K562 (cell line): ENCODE results near the gene OPCML. TPM values are rescaled to one million over a fixed set of nuclear protein-coding genes. Genes with fewer than 3 reads are reported as not detected.

Experiments used
- ATAC-seq: fragments of 200-7000 bp; cut with Tn5 transposase; 3 replicates; pipeline ENCODE4 v1.9.1; 2020; ENCODE audit warnings: moderate library complexity
- BruUV-seq: library from RNA; stranded (reverse); fragments of 400-500 nt; replicated peaks from 2 replicates; lab custom pipeline; 2021; lab: Mats Ljungman, UMichigan
- CTCF ChIA-PET: fragments of 300-600 bp; formaldehyde crosslinking; extraction: SDS; loops from one replicate; lab custom pipeline; 2021; ENCODE audit warnings: low intra/inter-chr PET ratio; lab: Yijun Ruan, JAX
- POLR2A ChIA-PET: fragments of 300-600, 350-650 bp; sonication (Branson Sonifier 250); formaldehyde crosslinking; extraction: SDS; loops from one replicate; lab custom pipeline; 2021; ENCODE audit warnings: antibody characterized with exemption, inconsistent platforms; lab: Yijun Ruan, JAX
- DNase-seq, 4 experiments: peaks; one replicate each; pipeline versions ENCODE4 v3.0.0 to v3.0.0-alpha.2; 2011 to 2018; ENCODE audit warnings: low spot score in 3 of 4, mixed read lengths in 3 of 4; ENCODE audit errors: extremely low read depth in 1 of 4
- FAIRE-seq: peaks from 2 replicates; lab custom pipeline; 2011; peaks lifted over from hg19 to GRCh38; lab: Jason Lieb, UNC
- H2AFZ ChIP-seq: 2 replicates; pipeline ENCODE4 v1.6.0; 2011; ENCODE audit warnings: low read depth, low read length, control low read depth, inconsistent platforms
- H3K27ac ChIP-seq: fragments of 200-600 bp; 3 replicates; pipeline ENCODE4 v1.8.0; 2011; ENCODE audit warnings: low read depth, mild to moderate bottlenecking, control low read depth, inconsistent platforms, low read length, moderate library complexity, mixed read lengths; ENCODE audit errors: extremely low read depth
- H3K27me3 ChIP-seq, 2 experiments: fragments of 300-600 bp in 1 of 2; 2 replicates in 1 of 2; 3 replicates in 1 of 2; pipeline versions ENCODE4 v1.6.0 to v1.8.0; 2011; ENCODE audit warnings: inconsistent platforms in 2 of 2, low read length in 2 of 2, mild to moderate bottlenecking in 1 of 2, mixed read lengths in 1 of 2, moderate library complexity in 1 of 2; ENCODE audit not compliant: control insufficient read depth in 2 of 2, insufficient read depth in 2 of 2
- H3K36me3 ChIP-seq: fragments of 300-600 bp; 3 replicates; pipeline ENCODE4 v1.8.0; 2011; ENCODE audit warnings: mild to moderate bottlenecking, low read length, inconsistent platforms; ENCODE audit not compliant: control insufficient read depth, insufficient read depth
- H3K4me1 ChIP-seq, 2 experiments: fragments of 200-600 bp in 1 of 2; replicated peaks in 1 of 2; 2 replicates in 1 of 2; 3 replicates in 1 of 2; pipeline versions ENCODE4 v1.5.1 to v1.8.0; 2011; ENCODE audit warnings: inconsistent platforms in 2 of 2, low read length in 2 of 2, mild to moderate bottlenecking in 1 of 2, mixed read lengths in 1 of 2, moderate library complexity in 1 of 2; ENCODE audit not compliant: control insufficient read depth in 2 of 2, insufficient read depth in 2 of 2
- H3K4me2 ChIP-seq: 2 replicates; pipeline ENCODE4 v1.6.1; 2011; ENCODE audit warnings: low read length, control low read depth, inconsistent platforms, mixed read lengths; ENCODE audit not compliant: insufficient read depth
- H3K4me3 ChIP-seq: fragments of 200-600 bp; sonication (generic), shearing (Covaris generic); 2 replicates; pipeline ENCODE4 v1.5.1; 2016; ENCODE audit warnings: control low read depth, inconsistent platforms
- H3K79me2 ChIP-seq: fragments of 200-600 bp; 3 replicates; pipeline ENCODE4 v1.8.0; 2011; ENCODE audit warnings: low read length, inconsistent platforms; ENCODE audit not compliant: control insufficient read depth, insufficient read depth
- H3K9ac ChIP-seq, 2 experiments: 2 replicates each; pipeline versions ENCODE4 v1.6.0 to v1.6.1; 2011; ENCODE audit warnings: low read depth in 2 of 2, low read length in 2 of 2, control low read depth in 1 of 2, inconsistent platforms in 1 of 2, mild to moderate bottlenecking in 1 of 2, mixed read lengths in 1 of 2; ENCODE audit not compliant: insufficient read depth in 1 of 2
- H3K9me1 ChIP-seq: one replicate; pipeline ENCODE4 v1.6.0; 2011; ENCODE audit warnings: inconsistent platforms, mild to moderate bottlenecking, low read length, moderate library complexity; ENCODE audit not compliant: control insufficient read depth, insufficient read depth
- H3K9me3 ChIP-seq: replicated peaks from 2 replicates; pipeline ENCODE4 v1.5.1; 2011; ENCODE audit warnings: low read depth, low read length, inconsistent platforms; ENCODE audit not compliant: control insufficient read depth, insufficient read depth
- H4K20me1 ChIP-seq: replicated peaks from 2 replicates; pipeline ENCODE4 v1.6.1; 2011; ENCODE audit warnings: low read length, inconsistent platforms, mixed read lengths; ENCODE audit not compliant: control insufficient read depth, insufficient read depth
- CBX2 ChIP-seq: fragments of 200-600 bp; sonication (generic); IDR thresholded peaks from one replicate; pipeline ENCODE4 v1.6.1; 2012; ENCODE audit warnings: mild to moderate bottlenecking, low read length, inconsistent platforms; ENCODE audit not compliant: insufficient read depth, poor library complexity, severe bottlenecking
- IRF2 ChIP-seq: sonication (generic); formaldehyde crosslinking; IDR thresholded peaks from 2 replicates; pipeline ENCODE4 v1.8.1; 2022; ENCODE audit warnings: mild to moderate bottlenecking, missing genetic modification reagents
- NFE2 ChIP-seq: IDR thresholded peaks from 2 replicates; pipeline ENCODE4 v1.6.1; 2014; ENCODE audit warnings: antibody characterized with exemption, low read depth
- SMARCA5 ChIP-seq: fragments of 450-650 bp; IDR thresholded peaks from 2 replicates; pipeline ENCODE4 v1.6.1; 2016
- ZEB2 ChIP-seq: fragments of 450-650 bp; IDR thresholded peaks from 2 replicates; pipeline ENCODE4 v1.6.1; 2016
- ZNF668 ChIP-seq: fragments of 250-450 bp; sonication (Bioruptor Pico); IDR thresholded peaks from 2 replicates; pipeline ENCODE4 v1.8.0; 2022; ENCODE audit warnings: mild to moderate bottlenecking, inconsistent platforms
- WGBS: fragments of 100-300 bp; shearing (Covaris generic); methylation state at CpG from one replicate; pipeline ENCODE4 v1.1.6; 2016; ENCODE audit warnings: low coverage, mixed read lengths; ENCODE audit not compliant: insufficient coverage; ENCODE audit errors: missing lambda C conversion rate; 5-methylcytosine and 5-hydroxymethylcytosine counted together
- in situ Hi-C: fragments of 300-500 bp; cut with MboI; formaldehyde crosslinking; loops from 4 replicates; pipeline ENCODE4 v1.15.0; 2018; ENCODE audit warnings: inconsistent platforms, mixed read lengths
- intact Hi-C: fragments of 100-400 bp; cut with micrococcal nuclease; formaldehyde crosslinking; loops from 2 replicates; pipeline ENCODE4 v1.14.2; 2022
- polyA plus RNA-seq, 8 experiments: library from polyadenylated mRNA; depleted of rRNA in 4 of 8; stranded (reverse) in 5 of 8; unstranded in 3 of 8; fragments of >200 nt; fragmentation: Nextera tagmentation in 2 of 8; fragmentation: Illumina TruSeq in 1 of 8; extraction: Ambion mirVana in 2 of 8; extraction: Trizol in 1 of 8; gene quantifications; 2 replicates each; pipeline versions ENCODE4 v1.2.1 to v1.2.3, GENCODE V29; 2011 to 2014; ENCODE audit warnings: inconsistent platforms in 1 of 8, missing spikeins in 1 of 8
- total RNA-seq, 7 experiments: library from RNA; depleted of rRNA in 6 of 7; stranded (reverse); fragments of >200 nt in 6 of 7; fragmentation: Illumina TruSeq in 2 of 7; extraction: Trizol in 2 of 7; gene quantifications; 2 replicates each; pipeline versions ENCODE4 v1.2.1 to v1.2.3, GENCODE V29; 2011 to 2021; ENCODE audit warnings: low replicate concordance in 1 of 7
- TF ChIP-seq, protein P1 (sequence below): fragments of 250-450 bp; sonication (Bioruptor Pico); IDR thresholded peaks from 2 replicates; pipeline ENCODE4 v1.5.0; 2021
- TF ChIP-seq, protein P2 (sequence below): fragments of 450-650 bp; IDR thresholded peaks from 2 replicates; pipeline ENCODE4 v1.7.1; 2018; ENCODE audit warnings: mild to moderate bottlenecking, low read depth; ENCODE audit not compliant: partially characterized antibody
- TF ChIP-seq, protein P3 (sequence below): fragments of 200-800 bp; sonication (Bioruptor generic); IDR thresholded peaks from 2 replicates; pipeline ENCODE4 v1.6.1; 2017; ENCODE audit warnings: missing genetic modification characterization, missing compliant biosample characterization
- TF ChIP-seq, protein P4 (sequence below): sonication (generic); formaldehyde crosslinking; IDR thresholded peaks from 2 replicates; pipeline ENCODE4 v1.9.0; 2022; ENCODE audit warnings: mild to moderate bottlenecking, missing genetic modification reagents
- TF ChIP-seq, protein P5 (sequence below): fragments of 450-650 bp; IDR thresholded peaks from 2 replicates; pipeline ENCODE4 v1.6.1; 2018; ENCODE audit not compliant: partially characterized antibody
- TF ChIP-seq, protein P6 (sequence below): sonication (generic); formaldehyde crosslinking; IDR thresholded peaks from 2 replicates; pipeline ENCODE4 v1.4.0; 2020; ENCODE audit warnings: mild to moderate bottlenecking, missing genetic modification reagents

The OPCML gene
- total and polyA plus RNA-seq, 9 of the 15 experiments (the other 6 are each of a cell fraction or from before 2014, with no cell fraction given): not detected

DNA sequence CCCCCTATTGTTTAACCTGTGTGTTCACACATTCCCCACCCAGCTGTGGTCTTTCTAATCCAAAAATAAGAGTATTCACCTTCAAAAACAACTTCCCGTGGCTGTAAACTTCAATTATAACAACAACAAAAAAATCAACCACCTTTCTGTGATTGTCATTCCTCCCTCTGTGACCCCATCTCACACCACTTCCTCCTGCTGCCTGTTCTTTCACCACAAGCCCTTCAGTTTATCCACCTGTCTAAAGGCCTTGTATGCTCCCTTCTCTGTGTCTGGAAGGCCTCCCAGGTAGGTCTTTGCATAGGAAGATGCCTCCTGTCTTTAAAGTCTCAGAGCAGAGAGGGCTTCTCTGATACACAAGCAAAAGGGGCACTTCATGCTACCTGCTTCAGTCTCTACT lies 707.7 kb downstream of the OPCML start:
- ATAC-seq (no peak), DNase-seq (no peak), FAIRE-seq (no peak)
- H3K9me1 ChIP-seq: no peaks in the 10 kb centered on the region
- intact Hi-C loops (no loop called here), in situ Hi-C loops (no loop called here)
- H3K9ac ChIP-seq: no peak overlapping the region
- no peaks in the 10 kb centered on the region for H3K4me1 ChIP-seq
- H3K4me2 ChIP-seq: no peak overlapping the region
- ChIA-PET CTCF (no interaction called here), POLR2A (no interaction called here)
- H3K9me3 ChIP-seq: no peaks in the 10 kb centered on the region; the same call in 1 of the 2 replicates
- H3K27ac ChIP-seq: no peak overlapping the region
- H4K20me1 ChIP-seq: no peaks in the 10 kb centered on the region
- H3K27me3 ChIP-seq: no peaks in the 10 kb centered on the region
- no peaks in the 10 kb centered on the region for H3K79me2 ChIP-seq
- 0% methylated on average over 1 of the region's 1 CpG for WGBS
- no TSS peak for BruUV-seq
- H2AFZ ChIP-seq: no peak overlapping the region
- H3K36me3 ChIP-seq: no peaks in the 10 kb centered on the region
- no peak overlapping the region for H3K4me3 ChIP-seq
- TF ChIP-seq ZNF668 (CRISPR knock-in tag): no peak
- TF ChIP-seq, protein P1, sequence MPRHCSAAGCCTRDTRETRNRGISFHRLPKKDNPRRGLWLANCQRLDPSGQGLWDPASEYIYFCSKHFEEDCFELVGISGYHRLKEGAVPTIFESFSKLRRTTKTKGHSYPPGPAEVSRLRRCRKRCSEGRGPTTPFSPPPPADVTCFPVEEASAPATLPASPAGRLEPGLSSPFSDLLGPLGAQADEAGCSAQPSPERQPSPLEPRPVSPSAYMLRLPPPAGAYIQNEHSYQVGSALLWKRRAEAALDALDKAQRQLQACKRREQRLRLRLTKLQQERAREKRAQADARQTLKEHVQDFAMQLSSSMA: no peak
- TF ChIP-seq, protein P2, sequence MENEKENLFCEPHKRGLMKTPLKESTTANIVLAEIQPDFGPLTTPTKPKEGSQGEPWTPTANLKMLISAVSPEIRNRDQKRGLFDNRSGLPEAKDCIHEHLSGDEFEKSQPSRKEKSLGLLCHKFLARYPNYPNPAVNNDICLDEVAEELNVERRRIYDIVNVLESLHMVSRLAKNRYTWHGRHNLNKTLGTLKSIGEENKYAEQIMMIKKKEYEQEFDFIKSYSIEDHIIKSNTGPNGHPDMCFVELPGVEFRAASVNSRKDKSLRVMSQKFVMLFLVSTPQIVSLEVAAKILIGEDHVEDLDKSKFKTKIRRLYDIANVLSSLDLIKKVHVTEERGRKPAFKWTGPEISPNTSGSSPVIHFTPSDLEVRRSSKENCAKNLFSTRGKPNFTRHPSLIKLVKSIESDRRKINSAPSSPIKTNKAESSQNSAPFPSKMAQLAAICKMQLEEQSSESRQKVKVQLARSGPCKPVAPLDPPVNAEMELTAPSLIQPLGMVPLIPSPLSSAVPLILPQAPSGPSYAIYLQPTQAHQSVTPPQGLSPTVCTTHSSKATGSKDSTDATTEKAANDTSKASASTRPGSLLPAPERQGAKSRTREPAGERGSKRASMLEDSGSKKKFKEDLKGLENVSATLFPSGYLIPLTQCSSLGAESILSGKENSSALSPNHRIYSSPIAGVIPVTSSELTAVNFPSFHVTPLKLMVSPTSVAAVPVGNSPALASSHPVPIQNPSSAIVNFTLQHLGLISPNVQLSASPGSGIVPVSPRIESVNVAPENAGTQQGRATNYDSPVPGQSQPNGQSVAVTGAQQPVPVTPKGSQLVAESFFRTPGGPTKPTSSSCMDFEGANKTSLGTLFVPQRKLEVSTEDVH: no peak
- TF ChIP-seq, protein P3, sequence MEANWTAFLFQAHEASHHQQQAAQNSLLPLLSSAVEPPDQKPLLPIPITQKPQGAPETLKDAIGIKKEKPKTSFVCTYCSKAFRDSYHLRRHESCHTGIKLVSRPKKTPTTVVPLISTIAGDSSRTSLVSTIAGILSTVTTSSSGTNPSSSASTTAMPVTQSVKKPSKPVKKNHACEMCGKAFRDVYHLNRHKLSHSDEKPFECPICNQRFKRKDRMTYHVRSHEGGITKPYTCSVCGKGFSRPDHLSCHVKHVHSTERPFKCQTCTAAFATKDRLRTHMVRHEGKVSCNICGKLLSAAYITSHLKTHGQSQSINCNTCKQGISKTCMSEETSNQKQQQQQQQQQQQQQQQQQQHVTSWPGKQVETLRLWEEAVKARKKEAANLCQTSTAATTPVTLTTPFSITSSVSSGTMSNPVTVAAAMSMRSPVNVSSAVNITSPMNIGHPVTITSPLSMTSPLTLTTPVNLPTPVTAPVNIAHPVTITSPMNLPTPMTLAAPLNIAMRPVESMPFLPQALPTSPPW (CRISPR knock-in tag): no peak
- TF ChIP-seq ZEB2: no peak
- no peak for TF ChIP-seq IRF2 (CRISPR knock-in tag)
- TF ChIP-seq, protein P4, sequence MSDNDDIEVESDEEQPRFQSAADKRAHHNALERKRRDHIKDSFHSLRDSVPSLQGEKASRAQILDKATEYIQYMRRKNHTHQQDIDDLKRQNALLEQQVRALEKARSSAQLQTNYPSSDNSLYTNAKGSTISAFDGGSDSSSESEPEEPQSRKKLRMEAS (CRISPR knock-in tag): no peak
- TF ChIP-seq CBX2: no peak
- TF ChIP-seq, protein P5, sequence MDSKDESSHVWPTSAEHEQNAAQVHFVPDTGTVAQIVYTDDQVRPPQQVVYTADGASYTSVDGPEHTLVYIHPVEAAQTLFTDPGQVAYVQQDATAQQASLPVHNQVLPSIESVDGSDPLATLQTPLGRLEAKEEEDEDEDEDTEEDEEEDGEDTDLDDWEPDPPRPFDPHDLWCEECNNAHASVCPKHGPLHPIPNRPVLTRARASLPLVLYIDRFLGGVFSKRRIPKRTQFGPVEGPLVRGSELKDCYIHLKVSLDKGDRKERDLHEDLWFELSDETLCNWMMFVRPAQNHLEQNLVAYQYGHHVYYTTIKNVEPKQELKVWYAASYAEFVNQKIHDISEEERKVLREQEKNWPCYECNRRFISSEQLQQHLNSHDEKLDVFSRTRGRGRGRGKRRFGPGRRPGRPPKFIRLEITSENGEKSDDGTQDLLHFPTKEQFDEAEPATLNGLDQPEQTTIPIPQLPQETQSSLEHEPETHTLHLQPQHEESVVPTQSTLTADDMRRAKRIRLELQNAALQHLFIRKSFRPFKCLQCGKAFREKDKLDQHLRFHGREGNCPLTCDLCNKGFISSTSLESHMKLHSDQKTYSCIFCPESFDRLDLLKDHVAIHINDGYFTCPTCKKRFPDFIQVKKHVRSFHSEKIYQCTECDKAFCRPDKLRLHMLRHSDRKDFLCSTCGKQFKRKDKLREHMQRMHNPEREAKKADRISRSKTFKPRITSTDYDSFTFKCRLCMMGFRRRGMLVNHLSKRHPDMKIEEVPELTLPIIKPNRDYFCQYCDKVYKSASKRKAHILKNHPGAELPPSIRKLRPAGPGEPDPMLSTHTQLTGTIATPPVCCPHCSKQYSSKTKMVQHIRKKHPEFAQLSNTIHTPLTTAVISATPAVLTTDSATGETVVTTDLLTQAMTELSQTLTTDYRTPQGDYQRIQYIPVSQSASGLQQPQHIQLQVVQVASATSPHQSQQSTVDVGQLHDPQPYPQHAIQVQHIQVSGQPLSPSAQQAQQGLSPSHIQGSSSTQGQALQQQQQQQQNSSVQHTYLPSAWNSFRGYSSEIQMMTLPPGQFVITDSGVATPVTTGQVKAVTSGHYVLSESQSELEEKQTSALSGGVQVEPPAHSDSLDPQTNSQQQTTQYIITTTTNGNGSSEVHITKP: no peak
- TF ChIP-seq, protein P6, sequence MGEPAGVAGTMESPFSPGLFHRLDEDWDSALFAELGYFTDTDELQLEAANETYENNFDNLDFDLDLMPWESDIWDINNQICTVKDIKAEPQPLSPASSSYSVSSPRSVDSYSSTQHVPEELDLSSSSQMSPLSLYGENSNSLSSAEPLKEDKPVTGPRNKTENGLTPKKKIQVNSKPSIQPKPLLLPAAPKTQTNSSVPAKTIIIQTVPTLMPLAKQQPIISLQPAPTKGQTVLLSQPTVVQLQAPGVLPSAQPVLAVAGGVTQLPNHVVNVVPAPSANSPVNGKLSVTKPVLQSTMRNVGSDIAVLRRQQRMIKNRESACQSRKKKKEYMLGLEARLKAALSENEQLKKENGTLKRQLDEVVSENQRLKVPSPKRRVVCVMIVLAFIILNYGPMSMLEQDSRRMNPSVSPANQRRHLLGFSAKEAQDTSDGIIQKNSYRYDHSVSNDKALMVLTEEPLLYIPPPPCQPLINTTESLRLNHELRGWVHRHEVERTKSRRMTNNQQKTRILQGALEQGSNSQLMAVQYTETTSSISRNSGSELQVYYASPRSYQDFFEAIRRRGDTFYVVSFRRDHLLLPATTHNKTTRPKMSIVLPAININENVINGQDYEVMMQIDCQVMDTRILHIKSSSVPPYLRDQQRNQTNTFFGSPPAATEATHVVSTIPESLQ: no peak
- TF ChIP-seq NFE2: no peak
- TF ChIP-seq SMARCA5: no peak
